A673 (cell line): ENCODE measurements around the gene TBKBP1. TPM values are rescaled to one million over a fixed set of nuclear protein-coding genes. Genes with fewer than 3 reads are reported as not detected.

Experiments
- BruUV-seq: library from RNA; stranded (reverse); fragments of 400-500 nt; replicated peaks from 2 replicates; lab custom pipeline; 2021; lab: Mats Ljungman, UMichigan
- CTCF ChIA-PET: fragments of 300-600 bp; sonication (Branson Sonifier 250); formaldehyde crosslinking; loops from one replicate; lab custom pipeline; 2022; ENCODE audit warnings: antibody characterized with exemption; lab: Charles Lee
- POLR2A ChIA-PET: fragments of 300-600 bp; sonication (Branson Sonifier 250); formaldehyde crosslinking; loops from one replicate; lab custom pipeline; 2022; ENCODE audit warnings: antibody characterized with exemption; ENCODE audit not compliant: low non-redundant PET; lab: Charles Lee
- DNase-seq: peaks from one replicate; pipeline ENCODE4 v3.0.0-alpha.2; 2015; ENCODE audit warnings: low spot score
- H3K27ac ChIP-seq: fragments of 200-600 bp; sonication (generic); 2 replicates; pipeline ENCODE4 v1.5.1; 2016; ENCODE audit warnings: mixed run types, low read depth, mild to moderate bottlenecking, mixed read lengths, antibody characterized with exemption, low read length; ENCODE audit not compliant: poor library complexity, severe bottlenecking
- H3K27me3 ChIP-seq: fragments of 200-600 bp; sonication (generic); replicated peaks from 2 replicates; pipeline ENCODE4 v1.6.1; 2017; ENCODE audit warnings: mixed run types, low read depth, mild to moderate bottlenecking, mixed read lengths, antibody characterized with exemption, low read length; ENCODE audit not compliant: insufficient read depth, poor library complexity
- H3K36me3 ChIP-seq: fragments of 200-600 bp; sonication (generic); 2 replicates; pipeline ENCODE4 v1.6.1; 2016; ENCODE audit warnings: mixed run types, mild to moderate bottlenecking, mixed read lengths, antibody characterized with exemption, low read length; ENCODE audit not compliant: insufficient read depth, poor library complexity, severe bottlenecking
- H3K4me1 ChIP-seq: fragments of 200-600 bp; sonication (generic); 2 replicates; pipeline ENCODE4 v1.6.1; 2017; ENCODE audit warnings: mixed run types, mild to moderate bottlenecking, mixed read lengths, antibody characterized with exemption, low read length; ENCODE audit not compliant: insufficient read depth, poor library complexity, severe bottlenecking
- H3K4me3 ChIP-seq: fragments of 200-600 bp; sonication (generic); 2 replicates; pipeline ENCODE4 v1.5.1; 2016; ENCODE audit warnings: low read depth, mixed run types, mild to moderate bottlenecking, mixed read lengths, low read length; ENCODE audit not compliant: poor library complexity, severe bottlenecking
- H3K9me3 ChIP-seq: fragments of 200-600 bp; sonication (generic); 2 replicates; pipeline ENCODE4 v1.6.1; 2016; ENCODE audit warnings: mixed run types, low read depth, mild to moderate bottlenecking, mixed read lengths, antibody characterized with exemption, low read length; ENCODE audit not compliant: poor library complexity, severe bottlenecking
- EZH2 ChIP-seq: fragments of 200-600 bp; sonication (generic); IDR thresholded peaks from 2 replicates; pipeline ENCODE4 v1.6.1; 2017; ENCODE audit warnings: borderline replicate concordance, low read depth, mild to moderate bottlenecking, mixed read lengths, antibody characterized with exemption, low read length; ENCODE audit not compliant: poor library complexity, severe bottlenecking
- intact Hi-C: fragments of 100-400 bp; cut with micrococcal nuclease; formaldehyde crosslinking; loops from one replicate; pipeline ENCODE4 v1.10.0; 2022; ENCODE audit not compliant: unreplicated experiment
- total RNA-seq: library from RNA; stranded (reverse); gene quantifications from 2 replicates; pipeline ENCODE4 v1.2.3, GENCODE V29; 2021
- TF ChIP-seq, protein P1 (sequence below): fragments of 300-800, 200-600 bp; sonication (generic); conservative IDR thresholded peaks from 2 replicates; pipeline ENCODE4 v1.5.1; 2017; ENCODE audit warnings: low read depth, mild to moderate bottlenecking, antibody characterized with exemption, low read length, moderate library complexity, mixed read lengths

Gene TBKBP1
- total RNA-seq, 1 experiment from 2014 or later, result 21.1 TPM

DNA sequence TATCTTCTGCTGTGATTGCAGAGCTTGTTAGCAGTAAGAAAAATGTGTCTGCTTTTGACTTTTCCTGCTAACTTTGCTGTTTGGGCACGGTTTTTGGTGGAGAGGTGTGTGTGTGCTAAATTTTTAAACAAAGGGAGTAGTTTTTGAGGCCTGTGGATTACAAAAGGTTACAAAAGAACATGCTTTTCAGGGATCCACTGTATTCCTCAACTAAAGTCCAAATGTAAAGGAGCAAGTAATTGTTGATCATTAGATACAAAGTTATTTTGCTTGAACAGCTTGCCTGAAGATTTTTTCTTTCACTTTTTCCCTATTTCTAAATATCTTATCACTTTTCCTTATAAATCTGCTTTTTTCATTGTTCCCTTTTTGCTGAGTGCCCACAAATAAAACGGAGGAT, 42.3 kb upstream of the TBKBP1 start:
- Histone ChIP-seq H3K27me3 (no peaks in the 10 kb centered on the region), H3K4me3 (peak overlapping the region; percentile 69), H3K4me1 (peaks cover 22% of the 10 kb centered on the region), H3K9me3 (no peaks in the 10 kb centered on the region), H3K27ac (peak overlapping the region; percentile 85), H3K36me3 (peaks cover 58% of the 10 kb centered on the region)
- no peak for DNase-seq
- ChIA-PET POLR2A (no interaction called here), CTCF (no interaction called here)
- no TSS peak for BruUV-seq
- no peak for TF ChIP-seq EZH2
- TF ChIP-seq, protein P1, sequence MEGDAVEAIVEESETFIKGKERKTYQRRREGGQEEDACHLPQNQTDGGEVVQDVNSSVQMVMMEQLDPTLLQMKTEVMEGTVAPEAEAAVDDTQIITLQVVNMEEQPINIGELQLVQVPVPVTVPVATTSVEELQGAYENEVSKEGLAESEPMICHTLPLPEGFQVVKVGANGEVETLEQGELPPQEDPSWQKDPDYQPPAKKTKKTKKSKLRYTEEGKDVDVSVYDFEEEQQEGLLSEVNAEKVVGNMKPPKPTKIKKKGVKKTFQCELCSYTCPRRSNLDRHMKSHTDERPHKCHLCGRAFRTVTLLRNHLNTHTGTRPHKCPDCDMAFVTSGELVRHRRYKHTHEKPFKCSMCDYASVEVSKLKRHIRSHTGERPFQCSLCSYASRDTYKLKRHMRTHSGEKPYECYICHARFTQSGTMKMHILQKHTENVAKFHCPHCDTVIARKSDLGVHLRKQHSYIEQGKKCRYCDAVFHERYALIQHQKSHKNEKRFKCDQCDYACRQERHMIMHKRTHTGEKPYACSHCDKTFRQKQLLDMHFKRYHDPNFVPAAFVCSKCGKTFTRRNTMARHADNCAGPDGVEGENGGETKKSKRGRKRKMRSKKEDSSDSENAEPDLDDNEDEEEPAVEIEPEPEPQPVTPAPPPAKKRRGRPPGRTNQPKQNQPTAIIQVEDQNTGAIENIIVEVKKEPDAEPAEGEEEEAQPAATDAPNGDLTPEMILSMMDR, result no peak
- intact Hi-C loops, result no loop called here

DNA sequence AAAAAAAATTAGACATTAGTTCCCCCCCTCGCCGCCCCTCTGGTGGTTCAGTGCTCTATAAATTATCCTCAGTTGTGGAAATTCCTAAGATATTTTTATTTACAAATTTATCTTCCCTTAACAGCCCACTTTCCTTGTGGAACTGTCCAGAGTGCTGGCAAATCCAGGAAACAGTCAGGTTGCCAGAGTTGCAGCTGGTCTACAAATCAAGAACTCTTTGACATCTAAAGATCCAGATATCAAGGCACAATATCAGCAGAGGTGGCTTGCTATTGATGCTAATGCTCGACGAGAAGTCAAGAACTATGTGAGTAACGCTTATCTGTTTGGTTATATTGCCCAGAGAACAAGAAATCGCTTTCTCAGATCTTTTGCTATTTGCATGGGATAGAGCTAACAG, 41.4 kb upstream of the TBKBP1 start:
- H3K27ac ChIP-seq, result no peak overlapping the region
- no TSS peak for BruUV-seq
- POLR2A ChIA-PET, result no interaction called here
- intact Hi-C loops, result no loop called here
- H3K9me3 ChIP-seq, result no peaks in the 10 kb centered on the region
- TF ChIP-seq, protein P1, result no peak
- no peak for TF ChIP-seq EZH2
- H3K4me1 ChIP-seq, result peaks cover 22% of the 10 kb centered on the region
- no peaks in the 10 kb centered on the region for H3K27me3 ChIP-seq
- CTCF ChIA-PET, result no interaction called here
- H3K4me3 ChIP-seq, result no peak overlapping the region
- DNase-seq, result no peak
- peaks cover 66% of the 10 kb centered on the region for H3K36me3 ChIP-seq

DNA sequence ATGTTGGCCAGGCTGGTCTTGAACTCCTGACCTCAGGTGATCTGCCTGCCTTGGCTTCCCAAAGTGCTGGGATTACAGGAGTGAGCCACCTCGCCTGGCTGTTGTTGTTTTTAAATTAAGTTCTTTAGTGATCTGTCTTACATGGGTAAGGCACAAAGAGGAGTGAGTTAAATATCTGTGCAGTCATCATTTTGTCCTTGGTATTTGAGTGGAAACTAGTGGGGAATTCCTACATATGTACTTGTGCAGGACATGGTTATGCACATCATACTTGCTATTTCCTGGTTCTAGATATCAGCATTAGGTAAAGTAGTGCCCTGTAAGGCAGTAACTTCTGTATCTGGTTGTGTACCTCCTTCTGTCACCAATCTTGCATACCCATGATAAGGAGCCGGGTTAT, 40.5 kb upstream of the TBKBP1 start:
- DNase-seq, result no peak
- no peaks in the 10 kb centered on the region for H3K9me3 ChIP-seq
- peaks cover 75% of the 10 kb centered on the region for H3K36me3 ChIP-seq
- no peak overlapping the region for H3K4me3 ChIP-seq
- no peak for TF ChIP-seq EZH2
- TF ChIP-seq, protein P1, result no peak
- no TSS peak for BruUV-seq
- ChIA-PET CTCF (no interaction called here), POLR2A (no interaction called here)
- intact Hi-C loops, result no loop called here
- H3K27ac ChIP-seq, result no peak overlapping the region
- H3K4me1 ChIP-seq, result peaks cover 22% of the 10 kb centered on the region
- H3K27me3 ChIP-seq, result no peaks in the 10 kb centered on the region
